Subcutaneous abdominal adipose tissue (tissue), 5 donors: Measurements from ENCODE around the gene ARHGEF2.

Experiments
- H3K27ac ChIP-seq: one replicate; pipeline ENCODE4 v1.7.0; 2013; ENCODE audit warnings: low read depth, mild to moderate bottlenecking, inconsistent platforms, low read length, moderate library complexity
- H3K27me3 ChIP-seq, 5 donors: one replicate each; pipeline ENCODE4 v1.7.0; 2013; ENCODE audit warnings: low read length in 5 of 5, inconsistent platforms in 1 of 5; ENCODE audit not compliant: control insufficient read depth in 5 of 5, insufficient read depth in 4 of 5
- H3K36me3 ChIP-seq, 5 donors: one replicate each; pipeline ENCODE4 v1.7.0; 2013; ENCODE audit warnings: low read length in 5 of 5; ENCODE audit not compliant: control insufficient read depth in 5 of 5, insufficient read depth in 5 of 5
- H3K4me1 ChIP-seq, 5 donors: one replicate each; pipeline ENCODE4 v1.7.0; 2013; ENCODE audit warnings: low read length in 5 of 5, mild to moderate bottlenecking in 3 of 5, moderate library complexity in 1 of 5; ENCODE audit not compliant: control insufficient read depth in 5 of 5, insufficient read depth in 5 of 5
- H3K4me3 ChIP-seq, 5 donors: one replicate each; pipeline ENCODE4 v1.7.0; 2013; ENCODE audit warnings: low read length in 5 of 5, low read depth in 1 of 5
- H3K9ac ChIP-seq, 5 donors: one replicate each; pipeline ENCODE4 v1.7.0; 2013; ENCODE audit warnings: low read length in 5 of 5, mild to moderate bottlenecking in 4 of 5, moderate library complexity in 3 of 5
- H3K9me3 ChIP-seq, 5 donors: one replicate each; pipeline ENCODE4 v1.7.0; 2013; ENCODE audit warnings: low read length in 5 of 5; ENCODE audit not compliant: control insufficient read depth in 5 of 5
- donor health status: healthy.
- donor health status: healthy.
- donor health status: healthy.
- donor health status: healthy.
- donor health status: healthy.

Gene ARHGEF2

GRCh38 chr1:155909894-155910293, 68.5 kb downstream of the ARHGEF2 start:
- no peaks in the 10 kb centered on the region for H3K27me3 ChIP-seq
- peaks cover 24 to 51% (median 42%) of the 10 kb centered on the region in 5 donors for H3K36me3 ChIP-seq
- peak overlapping the region in 4 of 5 donors; percentile 9 to 90 (median 76) for H3K4me3 ChIP-seq
- peak overlapping the region; percentile 84 for H3K27ac ChIP-seq
- peaks cover 0 to 23% (median 16%) of the 10 kb centered on the region in 5 donors for H3K4me1 ChIP-seq
- peak overlapping the region in 3 of 5 donors; percentile 62 to 79 (median 78) for H3K9ac ChIP-seq
- no peaks in the 10 kb centered on the region for H3K9me3 ChIP-seq

- Histone ChIP-seq H3K27me3 (no peaks in the 10 kb centered on the region), H3K9ac (no peak overlapping the region), H3K4me1 (peaks cover 0 to under 1% (median 0%) of the 10 kb centered on the region in 5 donors), H3K27ac (no peak overlapping the region), H3K4me3 (no peak overlapping the region), H3K9me3 (no peaks in the 10 kb centered on the region), H3K36me3 (peaks cover 24 to 71% (median 57%) of the 10 kb centered on the region in 5 donors)
Measured at GRCh38 chr1:155904261-155904660, 74.1 kb downstream of the ARHGEF2 start.

GRCh38 chr1:155900161-155900560, 78.2 kb downstream of the ARHGEF2 start:
- no peak overlapping the region for H3K4me3 ChIP-seq
- no peaks in the 10 kb centered on the region for H3K4me1 ChIP-seq
- H3K9me3 ChIP-seq, result no peaks in the 10 kb centered on the region
- H3K9ac ChIP-seq, result peak overlapping the region in 1 of 5 donors; percentile 33
- no peaks in the 10 kb centered on the region for H3K27me3 ChIP-seq
- no peak overlapping the region for H3K27ac ChIP-seq
- H3K36me3 ChIP-seq, result peaks cover 29 to 72% (median 52%) of the 10 kb centered on the region in 5 donors

- Histone ChIP-seq H3K27me3 (no peaks in the 10 kb centered on the region), H3K4me1 (no peaks in the 10 kb centered on the region), H3K36me3 (peaks cover 26 to 67% (median 48%) of the 10 kb centered on the region in 5 donors)
Measured at GRCh38 chr1:155899683-155900082, 78.7 kb downstream of the ARHGEF2 start.

GRCh38 chr1:155898888-155899287, 79.5 kb downstream of the ARHGEF2 start:
- peaks cover 19 to 59% (median 40%) of the 10 kb centered on the region in 5 donors for H3K36me3 ChIP-seq
- no peaks in the 10 kb centered on the region for H3K9me3 ChIP-seq

More at GRCh38 chr1:155899683-155900082, 78.7 kb downstream of the ARHGEF2 start:
- Histone ChIP-seq H3K9ac (no peak overlapping the region), H3K27ac (no peak overlapping the region), H3K9me3 (no peaks in the 10 kb centered on the region), H3K4me3 (no peak overlapping the region)

GRCh38 chr1:155897746-155898145, 80.6 kb downstream of the ARHGEF2 start:
- Histone ChIP-seq H3K9me3 (no peaks in the 10 kb centered on the region), H3K9ac (peak overlapping the region in 1 of 5 donors; percentile 13), H3K36me3 (peaks cover 19 to 53% (median 32%) of the 10 kb centered on the region in 5 donors), H3K27me3 (no peaks in the 10 kb centered on the region), H3K4me1 (peaks cover 0 to 14% (median 6%) of the 10 kb centered on the region in 5 donors), H3K4me3 (no peak overlapping the region), H3K27ac (no peak overlapping the region)

More at GRCh38 chr1:155898888-155899287, 79.5 kb downstream of the ARHGEF2 start:
- H3K27me3 ChIP-seq, result no peaks in the 10 kb centered on the region
- H3K27ac ChIP-seq, result no peak overlapping the region
- peaks cover 0 to 3% (median 0%) of the 10 kb centered on the region in 5 donors for H3K4me1 ChIP-seq
- no peak overlapping the region for H3K9ac ChIP-seq
- no peak overlapping the region for H3K4me3 ChIP-seq
